ENCODE results near the gene CEP164. TPM values are rescaled to one million over a fixed set of nuclear protein-coding genes. Genes with fewer than 3 reads are reported as not detected.

Gene CEP164
- total and polyA plus RNA-seq, 2 of the 4 experiments (the other 2 are of a cell fraction) = 23.3 to 26.9 TPM

GRCh38 chr11:117441146-117441975, 113.7 kb downstream of the CEP164 start:
- Histone ChIP-seq H2BK20ac (ENCODE audit: low read depth, low read length) (no peak overlapping the region), H2BK120ac (ENCODE audit: low read depth, low read length) (no peak overlapping the region), H3K27me3 (ENCODE audit: control insufficient read depth, insufficient read depth, low read length) (peaks cover 60% of the 10 kb centered on the region), H3K56ac (ENCODE audit: extremely low read depth, insufficient read depth, low read length) (no peak overlapping the region), H2AFZ (replicated peaks; ENCODE audit: low read length, poor library complexity) (no peak overlapping the region), H3K36me3 (ENCODE audit: control insufficient read depth, insufficient read depth, low read length) (no peaks in the 10 kb centered on the region), H3K4me3 (ENCODE audit: insufficient read depth, low read depth, low read length) (no peak overlapping the region), H4K5ac (ENCODE audit: low read depth, low read length) (no peak overlapping the region), H3K23ac (ENCODE audit: low read depth, low read length) (no peak overlapping the region), H3K9me3 (ENCODE audit: control insufficient read depth, insufficient read depth, low read length) (no peaks in the 10 kb centered on the region), H4K91ac (ENCODE audit: insufficient read depth, low read depth, low read length) (no peak overlapping the region), H2AK9ac (replicated peaks; ENCODE audit: low read depth, low read length, poor library complexity) (peak overlapping the region; percentile 42), H3K4ac (ENCODE audit: low read depth, low read length) (no peak overlapping the region), H2BK5ac (ENCODE audit: low read depth, low read length, poor library complexity, severe bottlenecking) (no peak overlapping the region), H3K79me1 (ENCODE audit: low read depth in 1 of 2, low read length in 2 of 2) (no peaks in the 10 kb centered on the region), H3K14ac (replicated peaks; ENCODE audit: low read depth, low read length) (no peak overlapping the region), H3K27ac (ENCODE audit: insufficient read depth, low read length) (no peak overlapping the region), H4K8ac (ENCODE audit: low read depth in 2 of 2, low read length in 2 of 2) (no peak overlapping the region), H3K4me1 (ENCODE audit: control insufficient read depth, insufficient read depth, low read length) (no peaks in the 10 kb centered on the region), H3K18ac (ENCODE audit: low read depth, low read length) (no peak overlapping the region), H4K20me1 (ENCODE audit: insufficient read depth, low read length) (no peaks in the 10 kb centered on the region; the same call in 1 of the 2 replicates), H3K9ac (ENCODE audit: low read depth, low read length) (no peak overlapping the region), H3K9me1 (ENCODE audit: insufficient read depth, low read length) (no peaks in the 10 kb centered on the region), H2BK15ac (ENCODE audit: low read depth, low read length) (no peak overlapping the region), H2AK5ac (ENCODE audit: low read depth, low read length) (no peak overlapping the region), H3K4me2 (ENCODE audit: low read depth, low read length) (no peak overlapping the region)
- POLR2A ChIA-PET (ENCODE audit: unreplicated experiment) = no interaction called here
- no peak for TF ChIP-seq BHLHE40 (IDR thresholded peaks at IDR 0.05; ENCODE audit: low read depth, low read length)
- no peak for TF ChIP-seq USF2 (IDR thresholded peaks at IDR 0.05; ENCODE audit: low read depth, low read length)
- no peak for TF ChIP-seq CEBPB (IDR thresholded peaks at IDR 0.05; ENCODE audit: low read depth, low read length)
- TF ChIP-seq CHD1 (IDR thresholded peaks at IDR 0.05; ENCODE audit: low read depth, low read length) = no peak
- no peak for TF ChIP-seq CTCF (conservative IDR thresholded peaks at IDR 0.05; ENCODE audit: low read depth, low read length)
- ATAC-seq (ENCODE audit: low read depth) (no peak), DNase-seq (no peak)
- BruUV-seq (replicated peaks) = no TSS peak
- in situ Hi-C loops (cut with MboI; ENCODE audit: low sequenced_read_pairs) = loop anchor here (10.0 kb wide), 1 partner anchor 363 kb away; no protein-coding TSS in a partner anchor
- intact Hi-C loops (cut with micrococcal nuclease) = no loop called here
- 72% methylated on average over 9 of the region's 14 CpGs; no CpG with 5 or more reads in 1 of the 2 experiments for WGBS, 2 experiments (ENCODE audit: extremely low coverage in 2 of 2, insufficient read length in 1 of 2)
- CTCF ChIA-PET = no interaction called here
- dilution Hi-C loops (cut with HindIII; ENCODE audit: low sequenced_read_pairs, unreplicated experiment) = no loop called here

All from IMR-90 (cell line).